Tibial nerve (tissue), 4 donors: ENCODE measurements around the gene TIAM1.

ENCODE experiments used
- EP300 ChIP-seq, 2 donors: sonication (generic); formaldehyde crosslinking; IDR thresholded peaks; one replicate each; pipeline ENCODE4 v1.6.1; 2017; ENCODE audit warnings: antibody characterized with exemption in 2 of 2, mild to moderate bottlenecking in 1 of 2
- POLR2A ChIP-seq, 2 donors: fragments of 450-650 bp; IDR thresholded peaks; one replicate each; pipeline ENCODE4 v1.6.1; 2017; ENCODE audit warnings: antibody characterized with exemption in 2 of 2, mild to moderate bottlenecking in 2 of 2, moderate library complexity in 2 of 2
- TF ChIP-seq, protein P1 (sequence below), 5 experiments: fragments of 200-600 bp in 3 of 5; fragments of 450-650 bp in 2 of 5; sonication (generic) in 3 of 5; IDR thresholded peaks; one replicate each; pipeline ENCODE4 v1.5.1; 2016 to 2019; ENCODE audit warnings: antibody characterized with exemption in 5 of 5, mild to moderate bottlenecking in 3 of 5, moderate library complexity in 2 of 5

DNA sequence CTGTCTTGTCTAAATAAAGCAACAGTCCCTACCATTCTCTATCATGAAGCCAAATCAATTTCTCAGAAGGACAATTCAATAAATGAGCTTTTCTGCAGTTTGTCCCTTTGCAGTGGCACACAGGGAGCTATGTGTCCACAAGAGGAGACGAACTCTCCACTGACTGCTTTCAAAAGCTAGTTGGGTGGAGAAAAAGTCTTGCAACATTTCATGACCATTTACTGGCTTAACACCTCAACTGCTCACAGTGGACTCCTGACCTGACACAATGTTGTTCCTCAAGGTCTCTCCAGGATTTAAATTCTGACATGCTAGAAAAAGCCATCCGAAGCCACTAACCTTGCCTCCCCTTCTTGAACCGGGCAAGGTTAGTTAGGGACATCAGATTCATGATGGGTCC lies 111.7 kb downstream of the TIAM1 start:
- TF ChIP-seq, protein P1, sequence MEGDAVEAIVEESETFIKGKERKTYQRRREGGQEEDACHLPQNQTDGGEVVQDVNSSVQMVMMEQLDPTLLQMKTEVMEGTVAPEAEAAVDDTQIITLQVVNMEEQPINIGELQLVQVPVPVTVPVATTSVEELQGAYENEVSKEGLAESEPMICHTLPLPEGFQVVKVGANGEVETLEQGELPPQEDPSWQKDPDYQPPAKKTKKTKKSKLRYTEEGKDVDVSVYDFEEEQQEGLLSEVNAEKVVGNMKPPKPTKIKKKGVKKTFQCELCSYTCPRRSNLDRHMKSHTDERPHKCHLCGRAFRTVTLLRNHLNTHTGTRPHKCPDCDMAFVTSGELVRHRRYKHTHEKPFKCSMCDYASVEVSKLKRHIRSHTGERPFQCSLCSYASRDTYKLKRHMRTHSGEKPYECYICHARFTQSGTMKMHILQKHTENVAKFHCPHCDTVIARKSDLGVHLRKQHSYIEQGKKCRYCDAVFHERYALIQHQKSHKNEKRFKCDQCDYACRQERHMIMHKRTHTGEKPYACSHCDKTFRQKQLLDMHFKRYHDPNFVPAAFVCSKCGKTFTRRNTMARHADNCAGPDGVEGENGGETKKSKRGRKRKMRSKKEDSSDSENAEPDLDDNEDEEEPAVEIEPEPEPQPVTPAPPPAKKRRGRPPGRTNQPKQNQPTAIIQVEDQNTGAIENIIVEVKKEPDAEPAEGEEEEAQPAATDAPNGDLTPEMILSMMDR (IDR thresholded peaks at IDR 0.05) = no peak
- no peak for TF ChIP-seq POLR2A (IDR thresholded peaks at IDR 0.05)
- TF ChIP-seq EP300 (IDR thresholded peaks at IDR 0.05) = no peak
